DND-41 (cell line): ENCODE measurements around the gene GRIN2A.

Source experiments
- EZH2 ChIP-seq: IDR thresholded peaks from 3 replicates; pipeline ENCODE4 v1.6.1; 2012; ENCODE audit warnings: borderline replicate concordance, low read depth, mild to moderate bottlenecking, moderate library complexity, low read length, inconsistent platforms; ENCODE audit not compliant: severe bottlenecking
- TF ChIP-seq, protein P1 (sequence below): IDR thresholded peaks from 2 replicates; pipeline ENCODE4 v1.5.1; 2012; ENCODE audit warnings: borderline replicate concordance, low read length, moderate library complexity, mild to moderate bottlenecking; ENCODE audit not compliant: poor library complexity, severe bottlenecking; ENCODE audit errors: extremely low read depth

DNA sequence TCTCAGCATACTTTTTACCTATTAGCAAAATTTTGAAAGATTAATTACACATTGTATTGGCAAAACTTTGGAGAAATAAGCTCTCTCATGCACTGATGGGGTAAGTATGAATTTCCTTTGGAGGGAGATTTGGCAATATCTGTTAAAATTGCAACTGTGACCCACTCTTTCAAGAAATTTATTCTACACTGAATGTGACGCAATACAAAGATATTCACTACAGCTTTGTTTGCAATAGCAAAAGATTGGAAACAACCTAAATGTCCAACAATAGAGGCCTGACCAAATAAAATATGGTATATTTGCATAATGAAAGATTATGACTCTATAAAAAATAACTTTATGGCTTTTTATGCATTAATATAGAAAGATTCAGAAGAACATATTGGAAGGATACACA, 363.5 kb downstream of the GRIN2A start:
- TF ChIP-seq, protein P1, sequence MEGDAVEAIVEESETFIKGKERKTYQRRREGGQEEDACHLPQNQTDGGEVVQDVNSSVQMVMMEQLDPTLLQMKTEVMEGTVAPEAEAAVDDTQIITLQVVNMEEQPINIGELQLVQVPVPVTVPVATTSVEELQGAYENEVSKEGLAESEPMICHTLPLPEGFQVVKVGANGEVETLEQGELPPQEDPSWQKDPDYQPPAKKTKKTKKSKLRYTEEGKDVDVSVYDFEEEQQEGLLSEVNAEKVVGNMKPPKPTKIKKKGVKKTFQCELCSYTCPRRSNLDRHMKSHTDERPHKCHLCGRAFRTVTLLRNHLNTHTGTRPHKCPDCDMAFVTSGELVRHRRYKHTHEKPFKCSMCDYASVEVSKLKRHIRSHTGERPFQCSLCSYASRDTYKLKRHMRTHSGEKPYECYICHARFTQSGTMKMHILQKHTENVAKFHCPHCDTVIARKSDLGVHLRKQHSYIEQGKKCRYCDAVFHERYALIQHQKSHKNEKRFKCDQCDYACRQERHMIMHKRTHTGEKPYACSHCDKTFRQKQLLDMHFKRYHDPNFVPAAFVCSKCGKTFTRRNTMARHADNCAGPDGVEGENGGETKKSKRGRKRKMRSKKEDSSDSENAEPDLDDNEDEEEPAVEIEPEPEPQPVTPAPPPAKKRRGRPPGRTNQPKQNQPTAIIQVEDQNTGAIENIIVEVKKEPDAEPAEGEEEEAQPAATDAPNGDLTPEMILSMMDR = no peak
- TF ChIP-seq EZH2 = no peak
